ENCODE results near the gene MAMSTR.
A peak's percentile ranks its signal among the peaks of the same experiment; 100 is the strongest.

MAMSTR gene

DNA sequence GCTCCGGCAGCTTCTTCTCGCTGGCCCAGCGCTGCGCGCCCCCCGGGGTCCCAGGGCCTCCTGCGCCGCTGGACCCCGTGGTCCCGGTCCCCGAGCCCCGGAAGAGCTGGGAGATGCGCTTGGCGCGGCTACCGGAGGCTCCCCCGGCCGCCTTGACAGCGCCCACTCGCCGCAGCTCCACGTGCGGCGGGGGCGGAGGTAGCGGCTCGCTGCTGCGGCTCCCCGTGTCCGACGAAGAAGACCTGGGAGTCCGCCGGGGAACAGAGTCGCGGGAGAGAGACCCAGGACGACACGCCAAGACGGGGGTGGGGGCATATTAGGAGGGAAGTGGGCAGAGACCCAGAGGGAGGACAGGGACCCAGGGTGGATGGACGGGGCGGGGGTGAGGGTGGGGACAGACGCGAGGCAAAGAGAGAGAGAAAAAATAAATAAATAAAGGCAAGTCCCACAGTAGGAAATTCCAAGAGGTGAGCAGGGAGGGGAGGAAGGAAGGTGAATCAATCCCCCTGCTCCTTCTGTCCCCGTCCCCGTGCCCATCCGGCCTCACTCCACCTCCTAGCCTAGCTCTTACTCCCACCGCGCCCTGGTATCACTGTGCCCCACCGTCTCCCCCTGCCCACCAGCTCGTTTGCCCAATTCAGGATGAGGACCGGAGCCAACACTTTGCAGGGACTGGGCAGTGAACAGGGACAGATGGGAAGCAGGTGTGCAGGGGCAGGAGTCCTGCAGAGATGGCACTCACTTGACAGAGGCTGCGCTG is 20.1 kb upstream of the MAMSTR start:
- Histone ChIP-seq H3K9me3 (ENCODE audit: low read length) (no peaks in the 10 kb centered on the region), H3K27me3 (ENCODE audit: insufficient read depth, low read length) (no peaks in the 10 kb centered on the region), H3K9ac (ENCODE audit: low read length) (no peak overlapping the region), H3K4me3 (ENCODE audit: low read depth, low read length, poor library complexity, severe bottlenecking) (no peak overlapping the region), H3K27ac (ENCODE audit: low read depth, low read length, poor library complexity, severe bottlenecking) (no peak overlapping the region), H3K9me2 (ENCODE audit: low read depth, low read length) (no peaks in the 10 kb centered on the region), H3K4me1 (ENCODE audit: insufficient read depth, low read length, severe bottlenecking) (peaks cover 3% of the 10 kb centered on the region), H3K4me2 (ENCODE audit: low read length) (no peak overlapping the region), H3F3A (ENCODE audit: insufficient read depth, low read length) (no peaks in the 10 kb centered on the region), H2AFZ (ENCODE audit: low read length) (no peak overlapping the region), H3K36me3 (ENCODE audit: insufficient read depth, low read length) (no peaks in the 10 kb centered on the region), H3K79me2 (ENCODE audit: insufficient read depth, low read length) (no peaks in the 10 kb centered on the region), H4K20me1 (ENCODE audit: insufficient read depth, low read length) (no peaks in the 10 kb centered on the region)
- no peak for TF ChIP-seq EZH2 (IDR thresholded peaks at IDR 0.05; ENCODE audit: borderline replicate concordance, low read length)
- TF ChIP-seq, protein P1, sequence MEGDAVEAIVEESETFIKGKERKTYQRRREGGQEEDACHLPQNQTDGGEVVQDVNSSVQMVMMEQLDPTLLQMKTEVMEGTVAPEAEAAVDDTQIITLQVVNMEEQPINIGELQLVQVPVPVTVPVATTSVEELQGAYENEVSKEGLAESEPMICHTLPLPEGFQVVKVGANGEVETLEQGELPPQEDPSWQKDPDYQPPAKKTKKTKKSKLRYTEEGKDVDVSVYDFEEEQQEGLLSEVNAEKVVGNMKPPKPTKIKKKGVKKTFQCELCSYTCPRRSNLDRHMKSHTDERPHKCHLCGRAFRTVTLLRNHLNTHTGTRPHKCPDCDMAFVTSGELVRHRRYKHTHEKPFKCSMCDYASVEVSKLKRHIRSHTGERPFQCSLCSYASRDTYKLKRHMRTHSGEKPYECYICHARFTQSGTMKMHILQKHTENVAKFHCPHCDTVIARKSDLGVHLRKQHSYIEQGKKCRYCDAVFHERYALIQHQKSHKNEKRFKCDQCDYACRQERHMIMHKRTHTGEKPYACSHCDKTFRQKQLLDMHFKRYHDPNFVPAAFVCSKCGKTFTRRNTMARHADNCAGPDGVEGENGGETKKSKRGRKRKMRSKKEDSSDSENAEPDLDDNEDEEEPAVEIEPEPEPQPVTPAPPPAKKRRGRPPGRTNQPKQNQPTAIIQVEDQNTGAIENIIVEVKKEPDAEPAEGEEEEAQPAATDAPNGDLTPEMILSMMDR (IDR thresholded peaks at IDR 0.05; ENCODE audit: low read length): no peak

DNA sequence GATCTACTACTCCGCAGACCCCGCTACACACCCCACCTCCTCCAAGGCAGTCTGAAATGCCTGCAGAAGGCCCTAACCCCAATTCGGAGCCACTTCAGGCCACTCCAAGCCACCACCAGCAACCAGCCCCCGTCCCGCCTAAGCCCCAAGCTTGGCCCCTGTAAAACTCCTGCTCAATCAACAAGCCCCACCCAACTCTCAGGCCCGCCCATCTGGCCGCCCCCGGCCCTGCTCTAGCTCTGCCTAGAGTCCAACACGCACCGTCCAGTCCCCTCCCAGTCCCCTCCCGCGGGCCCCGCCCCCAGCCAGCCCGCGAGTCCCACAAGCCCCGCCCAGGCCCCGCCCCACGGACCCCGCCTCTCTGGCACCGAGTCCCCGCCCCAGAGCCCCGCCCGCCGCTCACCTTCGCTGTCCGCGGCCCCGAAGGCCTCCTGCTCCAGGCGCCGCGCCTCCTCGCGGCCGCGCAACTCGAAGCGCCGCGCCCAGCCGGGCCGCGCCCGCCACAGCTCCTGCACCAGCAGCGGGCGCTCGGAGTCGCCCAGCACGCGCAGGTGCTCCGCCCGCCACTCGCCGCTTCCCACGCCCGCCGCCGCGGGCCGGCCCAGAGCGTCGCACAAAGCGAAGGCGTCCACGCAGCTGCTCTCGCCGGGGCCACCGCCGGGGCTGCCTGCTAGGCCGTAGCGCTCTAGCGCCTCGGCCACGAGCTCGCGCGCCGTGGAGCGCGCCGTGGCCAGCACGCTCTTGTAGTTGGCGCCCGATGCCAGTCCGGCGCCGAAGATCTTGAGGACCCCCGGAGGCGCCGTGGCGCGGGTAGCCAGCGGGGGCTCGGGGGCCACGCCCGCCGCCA is 19.3 kb upstream of the MAMSTR start:
- no peaks in the 10 kb centered on the region for H3K9me3 ChIP-seq (ENCODE audit: low read length)
- no peak overlapping the region for H3K9ac ChIP-seq (ENCODE audit: low read length)
- H3K4me1 ChIP-seq (ENCODE audit: insufficient read depth, low read length, severe bottlenecking): peaks cover 3% of the 10 kb centered on the region
- no peaks in the 10 kb centered on the region for H3F3A ChIP-seq (ENCODE audit: insufficient read depth, low read length)
- no peak overlapping the region for H3K27ac ChIP-seq (ENCODE audit: low read depth, low read length, poor library complexity, severe bottlenecking)
- no peaks in the 10 kb centered on the region for H3K36me3 ChIP-seq (ENCODE audit: insufficient read depth, low read length)
- no peak overlapping the region for H3K4me3 ChIP-seq (ENCODE audit: low read depth, low read length, poor library complexity, severe bottlenecking)
- no peaks in the 10 kb centered on the region for H3K9me2 ChIP-seq (ENCODE audit: low read depth, low read length)
- no peaks in the 10 kb centered on the region for H3K79me2 ChIP-seq (ENCODE audit: insufficient read depth, low read length)
- TF ChIP-seq, protein P1 (IDR thresholded peaks at IDR 0.05; ENCODE audit: low read length): no peak
- no peak for TF ChIP-seq EZH2 (IDR thresholded peaks at IDR 0.05; ENCODE audit: borderline replicate concordance, low read length)
- no peak overlapping the region for H2AFZ ChIP-seq (ENCODE audit: low read length)
- 0 out of 2 replicates have a peak overlapping the region, but pooled peaks have one; percentile 3 for H3K4me2 ChIP-seq (ENCODE audit: low read length)
- no peaks in the 10 kb centered on the region for H4K20me1 ChIP-seq (ENCODE audit: insufficient read depth, low read length)
- no peaks in the 10 kb centered on the region for H3K27me3 ChIP-seq (ENCODE audit: insufficient read depth, low read length)

DNA sequence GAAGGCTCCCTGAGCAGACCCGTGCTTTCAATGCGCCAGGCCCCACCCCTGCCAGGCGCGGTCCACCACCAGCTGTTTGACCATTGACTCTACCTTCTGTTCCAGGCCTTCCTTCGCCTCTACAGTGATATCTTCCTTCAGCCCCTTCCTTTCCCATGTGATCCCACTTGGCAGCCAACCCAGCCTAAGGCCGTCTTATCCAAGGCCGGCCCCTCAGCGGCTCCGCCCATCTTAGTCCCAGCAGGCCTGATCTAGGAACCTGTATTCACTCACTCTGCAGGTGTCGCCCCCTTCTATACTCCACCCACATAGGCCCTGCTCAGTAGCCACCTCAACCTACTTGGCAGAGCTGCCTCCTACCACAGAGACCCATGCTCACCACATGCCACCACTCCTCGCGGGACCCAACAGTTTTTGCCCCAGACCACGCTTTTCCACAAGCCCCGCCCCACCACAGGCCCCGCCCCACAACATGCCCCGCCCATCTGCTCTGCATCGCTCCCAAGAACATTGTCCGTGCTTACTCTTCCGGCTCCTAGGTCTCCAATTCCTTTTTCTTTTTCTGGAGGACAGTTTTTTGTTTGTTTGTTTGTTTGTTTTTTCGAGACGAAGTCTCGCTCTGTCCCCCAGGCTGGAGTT is 18.0 kb upstream of the MAMSTR start:
- no peaks in the 10 kb centered on the region for H3K36me3 ChIP-seq (ENCODE audit: insufficient read depth, low read length)
- no peak overlapping the region for H3K27ac ChIP-seq (ENCODE audit: low read depth, low read length, poor library complexity, severe bottlenecking)
- TF ChIP-seq, protein P1 (IDR thresholded peaks at IDR 0.05; ENCODE audit: low read length): no peak
- TF ChIP-seq EZH2 (IDR thresholded peaks at IDR 0.05; ENCODE audit: borderline replicate concordance, low read length): no peak
- H3K9me2 ChIP-seq (ENCODE audit: low read depth, low read length): no peaks in the 10 kb centered on the region
- H3F3A ChIP-seq (ENCODE audit: insufficient read depth, low read length): no peaks in the 10 kb centered on the region
- no peak overlapping the region for H3K4me2 ChIP-seq (ENCODE audit: low read length)
- no peak overlapping the region for H2AFZ ChIP-seq (ENCODE audit: low read length)
- H3K4me3 ChIP-seq (ENCODE audit: low read depth, low read length, poor library complexity, severe bottlenecking): no peak overlapping the region
- H3K4me1 ChIP-seq (ENCODE audit: insufficient read depth, low read length, severe bottlenecking): peaks cover 3% of the 10 kb centered on the region
- no peaks in the 10 kb centered on the region for H3K79me2 ChIP-seq (ENCODE audit: insufficient read depth, low read length)
- H3K9me3 ChIP-seq (ENCODE audit: low read length): no peaks in the 10 kb centered on the region
- no peak overlapping the region for H3K9ac ChIP-seq (ENCODE audit: low read length)
- H4K20me1 ChIP-seq (ENCODE audit: insufficient read depth, low read length): no peaks in the 10 kb centered on the region
- H3K27me3 ChIP-seq (ENCODE audit: insufficient read depth, low read length): no peaks in the 10 kb centered on the region
